Neural cell (in vitro differentiated cells): ENCODE data around the gene DENND1A.

Experiments
- CTCF ChIP-seq: fragments of 450-650 bp; IDR thresholded peaks from 2 replicates; pipeline ENCODE4 v1.5.1; 2014; ENCODE audit warnings: antibody characterized with exemption, mild to moderate bottlenecking, moderate library complexity; ENCODE audit not compliant: poor library complexity, severe bottlenecking
- EP300 ChIP-seq: fragments of 450-650 bp; conservative IDR thresholded peaks from 2 replicates; pipeline ENCODE4 v1.6.1; 2014; ENCODE audit warnings: antibody characterized with exemption, mild to moderate bottlenecking, moderate library complexity; ENCODE audit not compliant: poor library complexity, severe bottlenecking
- EZH2 ChIP-seq: fragments of 200-600, 300-800 bp; shearing (Covaris generic), sonication (generic); IDR thresholded peaks from 2 replicates; pipeline ENCODE4 v1.6.1; 2014; ENCODE audit warnings: antibody characterized with exemption, low read length, borderline replicate concordance, mild to moderate bottlenecking; ENCODE audit not compliant: insufficient read depth, poor library complexity, severe bottlenecking
- MXI1 ChIP-seq: fragments of 450-650 bp; conservative IDR thresholded peaks from 2 replicates; pipeline ENCODE4 v1.6.1; 2014; ENCODE audit warnings: antibody characterized with exemption, mild to moderate bottlenecking; ENCODE audit not compliant: poor library complexity, severe bottlenecking
- POLR2AphosphoS5 ChIP-seq: IDR thresholded peaks from 2 replicates; pipeline ENCODE4 v1.6.1; 2012
- RAD21 ChIP-seq: fragments of 450-650 bp; conservative IDR thresholded peaks from 2 replicates; pipeline ENCODE4 v1.6.1; 2014; ENCODE audit warnings: antibody characterized with exemption, mild to moderate bottlenecking, moderate library complexity
- TAF1 ChIP-seq: IDR thresholded peaks from 2 replicates; pipeline ENCODE4 v1.6.1; 2012; ENCODE audit warnings: low read depth
- TF ChIP-seq, protein P1 (sequence below): IDR thresholded peaks from 2 replicates; pipeline ENCODE4 v1.6.1; 2012; ENCODE audit warnings: borderline replicate concordance

- TF ChIP-seq EP300 = no peak
- no peak for TF ChIP-seq CTCF
- no peak for TF ChIP-seq EZH2
- TF ChIP-seq RAD21 = no peak
- TF ChIP-seq, protein P1, sequence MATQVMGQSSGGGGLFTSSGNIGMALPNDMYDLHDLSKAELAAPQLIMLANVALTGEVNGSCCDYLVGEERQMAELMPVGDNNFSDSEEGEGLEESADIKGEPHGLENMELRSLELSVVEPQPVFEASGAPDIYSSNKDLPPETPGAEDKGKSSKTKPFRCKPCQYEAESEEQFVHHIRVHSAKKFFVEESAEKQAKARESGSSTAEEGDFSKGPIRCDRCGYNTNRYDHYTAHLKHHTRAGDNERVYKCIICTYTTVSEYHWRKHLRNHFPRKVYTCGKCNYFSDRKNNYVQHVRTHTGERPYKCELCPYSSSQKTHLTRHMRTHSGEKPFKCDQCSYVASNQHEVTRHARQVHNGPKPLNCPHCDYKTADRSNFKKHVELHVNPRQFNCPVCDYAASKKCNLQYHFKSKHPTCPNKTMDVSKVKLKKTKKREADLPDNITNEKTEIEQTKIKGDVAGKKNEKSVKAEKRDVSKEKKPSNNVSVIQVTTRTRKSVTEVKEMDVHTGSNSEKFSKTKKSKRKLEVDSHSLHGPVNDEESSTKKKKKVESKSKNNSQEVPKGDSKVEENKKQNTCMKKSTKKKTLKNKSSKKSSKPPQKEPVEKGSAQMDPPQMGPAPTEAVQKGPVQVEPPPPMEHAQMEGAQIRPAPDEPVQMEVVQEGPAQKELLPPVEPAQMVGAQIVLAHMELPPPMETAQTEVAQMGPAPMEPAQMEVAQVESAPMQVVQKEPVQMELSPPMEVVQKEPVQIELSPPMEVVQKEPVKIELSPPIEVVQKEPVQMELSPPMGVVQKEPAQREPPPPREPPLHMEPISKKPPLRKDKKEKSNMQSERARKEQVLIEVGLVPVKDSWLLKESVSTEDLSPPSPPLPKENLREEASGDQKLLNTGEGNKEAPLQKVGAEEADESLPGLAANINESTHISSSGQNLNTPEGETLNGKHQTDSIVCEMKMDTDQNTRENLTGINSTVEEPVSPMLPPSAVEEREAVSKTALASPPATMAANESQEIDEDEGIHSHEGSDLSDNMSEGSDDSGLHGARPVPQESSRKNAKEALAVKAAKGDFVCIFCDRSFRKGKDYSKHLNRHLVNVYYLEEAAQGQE = no peak
- TF ChIP-seq MXI1 = no peak
- no peak for TF ChIP-seq TAF1
- TF ChIP-seq POLR2AphosphoS5 = no peak
Observed at GRCh38 chr9:123480791-123481190, 449.1 kb downstream of the DENND1A start.
